HG03175 (cell line): ENCODE measurements around the gene TRIB2.

Source experiments
- ATAC-seq: cut with Tn5 transposase; IDR thresholded peaks from one replicate; pipeline ENCODE4 v1.9.1; 2021; ENCODE audit warnings: mild to moderate bottlenecking, moderate library complexity; ENCODE audit not compliant: unreplicated experiment

TRIB2 gene

DNA sequence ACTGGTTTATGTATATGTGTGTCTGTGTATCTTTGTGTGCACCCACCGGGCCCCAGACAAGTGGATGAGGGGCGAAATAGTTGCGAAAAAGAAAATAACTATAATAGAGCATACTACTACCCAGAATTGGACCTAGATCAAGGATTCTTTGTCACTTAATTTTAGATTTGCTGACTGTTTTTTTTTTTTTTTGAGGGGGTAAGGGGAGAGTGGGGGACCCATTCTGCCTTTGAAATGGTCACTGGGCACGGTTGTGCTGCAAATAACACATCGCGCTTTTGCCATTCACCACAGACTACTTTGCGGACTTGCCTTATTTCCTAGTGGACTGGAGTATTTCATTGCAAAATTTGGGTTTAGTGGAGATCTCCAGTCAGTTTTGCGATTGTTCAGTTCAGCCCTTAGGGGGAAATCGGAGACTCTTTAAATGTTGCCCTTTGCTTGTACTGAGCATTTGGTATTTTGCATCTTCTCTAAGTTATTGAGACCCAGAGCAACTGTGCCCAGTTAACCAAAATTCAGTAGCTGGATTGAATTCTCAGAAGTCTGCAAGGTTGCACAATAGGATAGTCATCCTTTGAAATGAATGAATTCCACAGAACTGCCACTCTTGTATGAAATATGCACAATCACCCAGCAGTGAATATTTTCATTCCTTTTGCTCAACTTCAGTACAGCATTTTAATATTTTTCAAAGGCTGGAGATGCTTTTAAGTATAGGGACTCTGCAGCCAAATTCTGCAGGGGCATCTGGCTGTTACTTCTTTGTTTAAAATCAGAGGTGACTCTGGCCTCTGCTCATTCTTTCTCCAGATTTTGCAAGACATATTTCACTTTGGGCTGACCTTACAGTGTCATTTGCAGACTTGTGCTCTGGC, 2.9 kb downstream of the TRIB2 start:
- ATAC-seq, result no peak

DNA sequence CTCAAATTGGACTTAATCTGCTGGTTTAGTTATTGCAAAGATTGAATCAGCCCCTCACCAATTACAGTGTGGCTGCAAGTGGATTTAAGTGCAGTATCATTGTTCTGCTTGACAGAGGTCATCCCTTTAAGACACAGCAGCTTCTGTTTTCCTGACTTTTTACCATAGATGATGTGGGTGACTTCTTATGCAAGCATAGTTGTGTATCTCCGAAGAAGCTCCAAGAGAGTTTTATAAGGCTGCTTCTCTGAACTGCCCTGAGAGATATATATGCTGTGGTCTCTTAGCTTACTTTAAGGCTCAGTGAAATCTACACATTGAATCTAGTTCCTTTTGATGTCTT, 3.5 kb downstream of the TRIB2 start:
- no peak for ATAC-seq

DNA sequence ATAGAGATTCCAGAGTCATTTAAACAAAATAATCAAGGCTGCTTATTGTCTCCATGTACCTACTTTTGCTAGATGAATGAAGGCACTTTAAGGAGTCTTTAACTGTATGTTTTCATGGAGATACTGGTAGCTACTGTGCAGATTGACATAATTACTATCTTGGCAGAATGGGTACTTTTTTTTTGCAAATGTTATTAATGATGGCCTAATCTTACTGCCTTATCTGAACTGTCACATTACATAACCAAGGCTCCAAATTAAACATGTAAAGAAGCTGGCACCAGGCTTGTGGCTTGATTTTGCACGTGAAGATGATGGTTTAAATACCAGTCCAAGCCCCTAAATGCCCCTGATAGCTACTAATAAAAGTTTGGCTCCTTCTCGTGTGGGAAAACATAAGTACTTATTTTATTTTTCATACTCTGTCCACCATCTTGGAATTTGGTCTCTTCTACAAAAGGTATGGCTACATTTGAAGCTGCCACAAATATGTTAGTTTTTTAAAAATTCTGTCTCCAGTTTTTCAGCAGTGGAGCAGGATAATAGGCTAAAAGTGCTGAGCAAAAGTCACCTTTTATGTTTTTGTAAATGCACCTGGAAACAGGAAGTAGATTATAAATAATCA, 4.1 kb downstream of the TRIB2 start:
- ATAC-seq, result no peak

DNA sequence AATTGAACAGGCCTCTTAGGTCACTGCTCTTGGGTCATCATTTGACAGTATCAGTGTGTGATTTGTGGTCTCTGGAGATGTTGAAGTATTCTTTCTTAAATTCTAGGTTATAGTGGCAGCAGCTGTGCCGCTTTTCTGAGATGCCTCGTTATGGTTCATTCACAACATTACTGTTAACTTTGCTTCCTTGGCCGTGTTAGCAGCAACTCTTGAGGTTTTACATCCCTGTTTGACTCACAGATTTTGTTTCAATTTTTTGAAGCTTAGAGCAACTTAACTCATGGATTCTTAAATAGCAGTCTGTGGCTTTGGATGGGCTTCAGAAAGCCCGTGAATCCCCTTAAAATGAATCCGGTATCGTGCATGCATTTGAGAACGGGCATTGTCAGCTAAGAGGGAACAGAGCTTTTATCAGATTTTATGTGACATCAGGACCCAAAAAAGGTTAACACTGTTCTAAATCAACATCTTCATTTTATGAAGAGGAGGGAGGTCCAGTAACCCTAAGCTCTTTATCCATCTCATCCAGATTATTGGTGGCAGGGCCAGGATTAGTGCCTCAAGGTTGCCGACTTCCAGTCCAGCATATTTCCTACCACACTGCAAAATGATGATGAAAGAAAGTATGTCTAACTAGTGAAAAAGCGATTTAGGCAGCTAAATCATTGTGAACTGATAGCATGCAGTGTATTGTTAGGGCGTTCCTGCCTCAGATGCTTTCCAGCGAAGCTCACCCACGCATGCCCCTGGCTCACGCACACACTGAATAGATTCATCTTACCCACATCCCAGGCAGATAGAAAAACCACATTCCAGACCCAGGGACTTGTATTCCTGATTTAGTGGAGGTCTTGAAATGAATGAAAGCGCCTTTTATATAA, 5.1 kb downstream of the TRIB2 start:
- no peak for ATAC-seq

DNA sequence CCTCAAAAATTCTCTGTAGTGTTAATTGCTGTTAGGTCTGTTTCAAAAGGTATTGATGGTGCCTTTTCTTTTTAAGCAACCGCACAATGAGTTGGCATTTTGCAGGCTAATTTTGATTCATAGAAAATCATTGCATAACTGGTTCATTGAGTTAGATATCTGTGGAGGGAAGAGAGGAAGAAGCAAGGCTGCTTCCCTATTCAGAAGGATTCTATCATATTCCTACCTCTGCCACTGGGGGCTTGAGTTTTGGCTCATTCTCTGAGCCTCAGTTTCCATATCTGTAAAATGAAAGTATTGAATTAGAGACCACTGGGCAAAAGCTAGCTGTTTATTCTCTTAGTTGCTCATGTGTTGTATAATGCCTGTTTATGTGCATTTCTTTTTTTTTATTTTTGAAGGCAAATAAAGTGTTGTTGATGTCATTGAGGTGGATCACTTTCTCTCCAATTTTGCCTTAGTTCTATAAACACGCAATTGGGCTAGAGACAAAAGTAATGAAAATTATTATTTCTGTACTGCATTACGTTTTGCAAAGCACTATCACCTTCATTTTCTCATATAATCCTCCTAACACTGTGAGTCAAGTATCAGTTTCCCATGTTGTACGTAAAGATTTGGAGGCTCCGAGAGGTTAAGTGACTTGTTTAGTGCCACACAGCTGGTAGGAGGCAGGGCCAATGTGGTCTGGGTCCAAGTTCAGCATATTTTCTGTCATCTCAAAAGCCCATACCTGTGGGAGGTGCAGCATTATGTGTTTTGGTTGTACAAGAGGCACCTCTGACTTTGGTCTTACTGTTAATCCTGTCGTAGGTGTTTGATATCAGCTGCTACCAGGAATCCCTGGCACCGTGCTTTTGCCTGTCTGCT, 5.9 kb downstream of the TRIB2 start:
- no peak for ATAC-seq

DNA sequence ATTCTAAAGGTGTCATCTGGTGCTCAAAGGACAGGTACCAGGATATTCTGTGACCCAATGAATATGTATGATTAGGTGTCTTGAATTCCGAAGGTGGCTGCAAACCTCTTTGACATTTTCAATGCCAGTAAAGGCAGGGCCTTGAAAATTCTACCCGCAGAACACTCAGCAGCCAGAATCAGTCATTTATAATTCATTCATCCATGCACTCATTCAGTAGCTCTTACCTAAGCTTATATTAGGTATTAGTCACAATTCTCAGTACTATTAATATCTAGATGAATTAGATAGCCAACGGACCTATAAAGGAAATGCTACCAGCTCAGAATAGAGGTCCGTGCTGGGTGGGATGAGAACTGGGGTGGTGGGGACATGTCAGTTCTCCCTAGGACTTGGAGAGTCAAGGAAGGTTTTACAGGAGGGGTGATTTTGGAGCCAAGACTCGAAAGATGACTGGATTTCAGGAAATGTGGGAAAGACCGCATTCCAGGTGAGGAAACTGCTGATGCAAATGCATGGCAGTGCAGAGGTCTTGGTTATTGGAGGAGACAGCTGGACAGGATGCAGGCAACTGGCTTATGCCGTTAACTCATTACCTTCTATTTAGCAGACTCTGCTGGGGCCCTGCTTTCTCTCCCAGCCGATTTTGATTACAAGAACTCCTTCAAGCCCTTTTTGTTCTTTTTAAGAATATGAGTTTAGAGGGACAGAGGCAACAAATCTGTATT, 7.2 kb downstream of the TRIB2 start:
- no peak for ATAC-seq

DNA sequence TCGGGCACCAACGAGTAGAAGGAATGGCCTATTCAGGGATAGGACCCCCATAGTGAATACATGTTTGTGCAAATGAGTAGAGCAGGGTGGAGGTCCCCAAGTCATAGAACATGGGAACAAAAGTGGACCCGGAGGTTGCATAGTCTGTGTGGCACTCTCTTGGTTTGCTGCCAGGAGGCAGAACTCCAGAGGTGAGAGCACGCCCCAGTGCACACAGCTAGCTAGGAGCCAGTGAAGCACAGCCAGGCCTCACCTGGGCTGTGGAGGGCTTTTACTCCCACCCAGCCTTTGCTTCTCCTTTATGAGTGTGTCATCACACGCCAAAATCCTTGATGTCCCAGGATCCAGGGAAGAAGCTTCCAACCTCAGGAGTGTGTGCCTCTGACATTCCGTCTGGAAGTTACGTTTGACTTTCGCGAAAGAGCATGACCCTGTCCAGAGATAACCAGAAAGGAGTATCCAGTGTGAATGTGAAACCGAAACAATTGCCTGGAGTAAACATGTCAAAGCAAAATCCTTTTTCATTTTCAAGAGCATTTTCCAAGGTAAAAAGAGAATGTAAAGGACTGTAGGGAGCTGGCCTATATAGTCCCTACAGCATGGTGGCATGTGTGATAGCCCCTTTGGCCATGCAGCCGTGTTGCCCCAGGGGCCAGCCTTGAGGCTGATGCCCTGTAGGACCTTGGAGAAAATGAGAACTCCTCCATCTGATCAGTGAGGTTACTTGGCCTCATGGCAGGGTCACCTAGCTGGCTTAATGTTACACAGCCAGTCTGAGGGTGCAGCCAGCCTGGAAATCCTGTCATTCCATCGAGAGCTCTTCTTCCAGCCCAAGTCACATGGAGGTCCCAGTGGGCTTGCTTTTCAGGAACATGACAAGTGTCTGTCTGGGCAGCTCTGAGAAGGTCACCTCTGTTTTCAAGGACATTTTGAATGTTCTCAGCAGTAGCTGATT, 8.8 kb downstream of the TRIB2 start:
- no peak for ATAC-seq

DNA sequence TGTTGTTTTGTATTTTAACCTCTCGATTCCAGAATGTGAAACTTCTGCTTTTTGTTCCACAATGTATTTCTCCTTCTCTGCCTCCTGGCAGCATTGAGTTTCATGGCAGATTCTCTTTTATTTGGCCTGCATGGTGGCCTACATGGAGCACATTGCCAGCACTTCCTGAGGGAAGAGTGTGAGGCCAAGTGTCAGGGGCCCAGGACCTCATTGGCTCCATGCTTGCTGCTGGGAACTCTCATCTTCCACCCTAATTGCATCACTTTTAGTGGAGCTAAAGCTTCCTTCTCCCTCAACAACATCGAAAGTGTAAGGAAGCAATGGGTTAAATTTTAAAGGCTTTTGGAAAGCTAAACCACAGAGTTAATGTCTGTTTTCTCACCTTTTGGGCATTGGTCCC, 9.5 kb downstream of the TRIB2 start:
- no peak for ATAC-seq

DNA sequence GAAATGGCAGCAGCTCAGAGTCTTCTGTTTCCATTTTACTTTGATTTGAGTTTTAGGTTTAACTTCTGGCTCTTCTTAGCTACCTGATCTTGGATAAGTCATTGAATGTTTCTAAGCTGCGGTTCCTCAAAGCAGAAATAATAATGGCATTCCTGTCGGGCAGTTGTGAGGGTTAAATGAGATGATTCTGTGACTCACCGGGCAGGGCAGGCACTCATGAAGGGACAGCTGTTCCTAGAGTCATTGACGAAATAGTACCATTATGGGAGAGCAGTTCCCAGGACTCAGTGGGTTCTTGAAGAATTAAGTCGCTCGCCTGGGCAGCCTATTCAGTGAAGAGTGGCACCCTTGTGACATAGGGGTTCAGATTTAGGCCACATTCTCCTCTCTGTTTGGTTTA, 10.3 kb downstream of the TRIB2 start:
- ATAC-seq, result no peak

DNA sequence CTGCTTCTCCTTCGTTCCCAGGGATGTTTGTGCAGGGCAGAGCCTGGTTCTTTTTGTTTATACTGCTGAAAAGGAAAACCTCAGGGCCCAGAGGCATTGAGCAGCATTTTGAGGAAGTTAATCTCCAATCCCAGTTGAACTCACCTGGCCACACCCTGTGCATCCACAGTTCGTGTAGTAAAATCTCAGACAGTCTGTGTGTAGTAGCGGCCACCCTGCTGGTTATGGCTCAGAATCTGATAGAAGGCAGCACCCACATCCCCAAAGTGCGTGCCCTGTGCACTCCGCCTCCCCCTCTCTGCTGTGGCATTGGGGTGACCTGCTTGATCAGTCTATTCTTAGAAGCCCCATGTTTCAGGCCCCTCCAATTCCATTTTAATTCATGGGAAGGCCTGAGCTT, 10.9 kb downstream of the TRIB2 start:
- ATAC-seq, result no peak

DNA sequence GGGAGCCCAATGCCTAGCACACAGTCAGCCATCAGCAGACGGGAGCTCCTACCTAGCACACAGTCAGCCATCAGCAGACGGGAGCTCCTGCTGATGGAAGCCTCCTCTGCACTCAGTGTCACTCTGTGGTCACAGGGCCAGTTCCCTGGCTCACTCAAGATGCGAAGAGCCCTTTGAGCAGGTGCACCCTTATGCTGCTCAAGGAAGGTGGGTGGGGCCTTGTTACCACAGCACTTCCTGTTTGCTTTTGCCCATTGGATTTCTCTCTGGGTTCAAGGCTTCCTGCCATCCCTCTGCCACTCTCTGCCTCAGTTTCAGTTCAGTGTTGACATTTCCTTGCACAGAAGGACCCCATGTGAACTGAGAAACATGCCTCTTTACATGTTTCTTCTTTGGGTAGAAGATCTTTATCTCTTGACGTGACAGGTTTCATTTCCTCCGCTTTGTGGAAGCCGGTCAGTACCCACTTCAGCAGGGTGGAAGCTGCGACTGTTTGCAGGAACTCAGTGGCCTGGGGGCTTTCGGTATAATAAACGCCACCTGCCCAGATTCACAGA, 11.6 kb downstream of the TRIB2 start:
- peak; percentile 94 for ATAC-seq

DNA sequence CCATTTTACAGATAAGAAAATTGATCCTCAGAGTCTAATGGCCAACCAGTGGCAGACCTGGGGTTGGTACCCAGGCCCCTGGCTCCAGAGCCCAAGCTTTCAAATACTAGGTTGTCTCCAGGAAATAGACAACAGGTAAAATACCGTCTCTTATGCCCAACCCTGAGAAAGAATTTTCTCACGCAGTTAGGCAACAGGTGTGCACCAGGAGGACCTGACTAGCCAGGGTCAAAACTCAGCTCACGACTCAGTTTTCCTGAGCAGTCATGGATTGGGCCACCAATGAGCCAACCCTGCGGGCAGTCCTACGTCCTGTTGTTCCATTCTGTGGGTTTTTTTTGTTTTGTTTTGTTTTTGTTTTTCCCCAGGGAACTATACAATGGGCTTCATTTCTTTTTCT, 13.5 kb downstream of the TRIB2 start:
- no peak for ATAC-seq

DNA sequence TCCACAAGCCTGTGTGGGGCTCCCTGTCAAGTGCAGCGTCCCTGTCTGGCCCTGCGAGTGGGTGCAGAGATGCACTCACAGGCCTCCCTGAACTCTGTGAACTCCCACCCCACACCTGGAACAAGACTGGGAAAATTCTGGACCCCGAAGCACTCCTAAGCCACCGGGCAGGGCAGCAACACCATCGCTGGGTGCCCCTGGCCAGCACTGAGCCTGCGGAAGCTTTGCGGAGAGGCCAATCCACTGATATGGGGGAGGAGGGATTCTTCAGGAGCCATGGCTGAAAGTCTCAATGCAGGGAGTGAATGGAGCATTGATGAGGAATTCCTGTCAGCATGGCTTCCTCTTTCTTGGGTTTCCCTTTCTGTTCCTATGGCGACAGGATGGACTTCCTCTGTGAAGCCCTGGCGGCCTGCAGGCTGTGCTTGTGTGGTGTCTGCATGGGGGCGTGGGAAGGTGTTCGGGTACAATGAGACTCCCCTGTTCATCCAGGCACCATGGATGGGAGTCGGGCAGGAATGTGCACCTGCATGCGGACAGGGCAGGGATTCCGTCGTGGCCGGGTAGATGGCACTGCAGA, 15.1 kb downstream of the TRIB2 start:
- no peak for ATAC-seq

DNA sequence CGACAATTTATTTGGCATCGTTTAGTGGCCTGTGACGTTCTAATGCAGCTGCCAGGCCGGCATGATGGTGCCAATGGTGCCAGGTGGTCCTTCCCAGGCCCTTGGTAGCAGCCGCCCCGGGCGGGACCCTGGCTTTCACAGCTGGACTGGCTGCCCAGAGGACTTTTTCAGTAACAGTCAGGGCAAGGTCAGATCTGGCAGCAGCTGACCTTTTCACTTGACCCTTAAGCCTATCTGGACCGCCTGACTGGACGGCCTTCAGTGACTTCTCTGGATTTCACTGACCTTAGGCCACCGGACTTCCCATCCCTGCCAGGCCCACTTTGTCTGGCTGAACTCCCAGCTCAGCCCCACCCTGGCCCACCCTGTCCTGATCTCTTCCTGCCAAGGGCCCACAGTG, 15.9 kb downstream of the TRIB2 start:
- no peak for ATAC-seq

DNA sequence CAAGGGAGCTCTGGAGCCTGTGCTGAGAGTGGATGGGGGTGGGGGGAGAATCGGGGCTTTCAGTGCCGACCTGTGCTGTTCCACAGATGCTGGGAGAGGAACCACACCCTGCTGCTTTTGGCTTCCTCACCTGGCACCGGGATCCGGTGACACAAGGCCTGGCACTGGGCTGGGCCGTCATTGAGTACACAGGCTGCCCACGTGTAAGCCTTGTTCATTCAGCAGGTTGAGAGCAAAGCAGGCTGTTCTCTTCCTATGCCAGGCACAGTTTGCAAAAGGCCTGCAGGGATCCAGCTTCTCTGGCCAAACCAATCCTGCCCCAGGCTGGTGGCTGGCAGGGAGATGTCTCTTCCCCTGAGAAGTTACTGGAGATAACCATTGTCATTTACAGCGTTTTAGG, 17.1 kb downstream of the TRIB2 start:
- no peak for ATAC-seq

DNA sequence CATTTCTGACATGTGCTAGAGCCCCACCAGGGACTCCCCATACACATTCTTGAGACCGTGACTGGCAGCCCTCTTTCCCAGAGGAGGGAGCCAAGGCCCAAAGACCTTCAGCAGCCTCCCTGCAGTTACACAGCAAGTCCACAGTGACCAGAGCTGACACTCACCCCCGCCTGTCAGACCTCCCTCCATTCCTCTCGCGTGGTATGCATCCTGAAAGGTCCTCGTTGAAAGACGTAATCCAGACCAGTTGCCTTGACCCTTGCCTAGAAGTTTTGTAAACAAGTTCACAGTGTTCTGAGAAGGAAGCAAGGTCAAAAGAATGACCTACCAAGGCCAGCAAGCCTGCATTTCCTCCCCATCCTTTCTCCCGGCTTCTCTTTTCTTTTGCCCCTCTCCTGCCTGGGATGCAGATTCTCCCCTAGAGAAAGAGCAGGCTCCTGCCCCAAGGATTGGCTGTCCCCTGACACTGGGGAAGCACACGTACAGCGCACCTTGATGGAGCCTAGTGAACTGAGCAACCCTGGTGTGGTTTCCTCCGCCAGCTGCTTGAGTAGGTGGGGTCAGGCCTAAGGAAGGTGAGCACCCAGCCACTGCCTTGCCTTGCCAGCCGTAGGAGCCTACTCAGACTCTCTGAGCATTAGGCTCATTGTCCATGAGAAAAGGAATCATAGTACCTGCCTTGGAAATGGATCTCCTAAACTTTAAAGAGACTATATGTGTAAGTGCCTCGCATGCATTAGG, 18.3 kb downstream of the TRIB2 start:
- ATAC-seq, result no peak

DNA sequence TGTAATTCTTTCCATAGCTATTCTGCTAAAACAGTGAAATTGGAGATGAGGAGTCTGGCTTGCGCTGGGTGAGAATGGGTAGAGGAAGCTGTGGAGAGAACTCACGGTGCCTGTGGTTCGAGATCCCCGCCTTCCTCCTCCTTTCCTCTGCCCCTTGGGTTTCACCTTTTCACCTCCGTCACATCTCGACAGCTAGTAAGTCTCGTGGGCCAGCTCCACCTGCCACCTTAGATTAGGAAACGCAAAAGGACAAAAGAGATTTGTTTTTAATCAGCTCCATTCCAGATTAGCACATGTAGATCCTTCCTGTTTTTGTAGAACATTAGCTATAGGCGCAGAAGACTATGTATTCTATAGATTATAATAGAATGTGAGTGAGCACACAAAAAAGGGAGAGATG, 20.6 kb downstream of the TRIB2 start:
- no peak for ATAC-seq
